ENCODE data around the gene FAM43B. TPM values are rescaled to one million over a fixed set of nuclear protein-coding genes. Genes with fewer than 3 reads are reported as not detected.
"Not testable (repeated sequence)": the region's sequence is repeated elsewhere in the genome, so short reads cannot be mapped to it uniquely, and the experiment has no call there.

Gene FAM43B
- total RNA-seq, 1 donor from 2014 or later, result 0.52 TPM

GRCh38 chr1:20511518-20512428, 40.6 kb upstream of the FAM43B start:
- no peaks in the 10 kb centered on the region for H3K36me3 Mint-ChIP-seq (ENCODE audit: low read depth)
- H3K4me1 Mint-ChIP-seq (ENCODE audit: low read depth), result peaks cover 12% of the 10 kb centered on the region
- no peak for DNase-seq (ENCODE audit: low spot score)
- H3K27ac Mint-ChIP-seq (ENCODE audit: unreplicated experiment), result no peak overlapping the region
- H3K4me3 Mint-ChIP-seq (ENCODE audit: unreplicated experiment), result no peak overlapping the region
- TF ChIP-seq, protein P1, sequence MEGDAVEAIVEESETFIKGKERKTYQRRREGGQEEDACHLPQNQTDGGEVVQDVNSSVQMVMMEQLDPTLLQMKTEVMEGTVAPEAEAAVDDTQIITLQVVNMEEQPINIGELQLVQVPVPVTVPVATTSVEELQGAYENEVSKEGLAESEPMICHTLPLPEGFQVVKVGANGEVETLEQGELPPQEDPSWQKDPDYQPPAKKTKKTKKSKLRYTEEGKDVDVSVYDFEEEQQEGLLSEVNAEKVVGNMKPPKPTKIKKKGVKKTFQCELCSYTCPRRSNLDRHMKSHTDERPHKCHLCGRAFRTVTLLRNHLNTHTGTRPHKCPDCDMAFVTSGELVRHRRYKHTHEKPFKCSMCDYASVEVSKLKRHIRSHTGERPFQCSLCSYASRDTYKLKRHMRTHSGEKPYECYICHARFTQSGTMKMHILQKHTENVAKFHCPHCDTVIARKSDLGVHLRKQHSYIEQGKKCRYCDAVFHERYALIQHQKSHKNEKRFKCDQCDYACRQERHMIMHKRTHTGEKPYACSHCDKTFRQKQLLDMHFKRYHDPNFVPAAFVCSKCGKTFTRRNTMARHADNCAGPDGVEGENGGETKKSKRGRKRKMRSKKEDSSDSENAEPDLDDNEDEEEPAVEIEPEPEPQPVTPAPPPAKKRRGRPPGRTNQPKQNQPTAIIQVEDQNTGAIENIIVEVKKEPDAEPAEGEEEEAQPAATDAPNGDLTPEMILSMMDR (IDR thresholded peaks at IDR 0.05), result no peak
- H3K27me3 Mint-ChIP-seq (ENCODE audit: low read depth), result peaks cover 22% of the 10 kb centered on the region
- no peaks in the 10 kb centered on the region for H3K9me3 Mint-ChIP-seq (ENCODE audit: low read depth)

DNA sequence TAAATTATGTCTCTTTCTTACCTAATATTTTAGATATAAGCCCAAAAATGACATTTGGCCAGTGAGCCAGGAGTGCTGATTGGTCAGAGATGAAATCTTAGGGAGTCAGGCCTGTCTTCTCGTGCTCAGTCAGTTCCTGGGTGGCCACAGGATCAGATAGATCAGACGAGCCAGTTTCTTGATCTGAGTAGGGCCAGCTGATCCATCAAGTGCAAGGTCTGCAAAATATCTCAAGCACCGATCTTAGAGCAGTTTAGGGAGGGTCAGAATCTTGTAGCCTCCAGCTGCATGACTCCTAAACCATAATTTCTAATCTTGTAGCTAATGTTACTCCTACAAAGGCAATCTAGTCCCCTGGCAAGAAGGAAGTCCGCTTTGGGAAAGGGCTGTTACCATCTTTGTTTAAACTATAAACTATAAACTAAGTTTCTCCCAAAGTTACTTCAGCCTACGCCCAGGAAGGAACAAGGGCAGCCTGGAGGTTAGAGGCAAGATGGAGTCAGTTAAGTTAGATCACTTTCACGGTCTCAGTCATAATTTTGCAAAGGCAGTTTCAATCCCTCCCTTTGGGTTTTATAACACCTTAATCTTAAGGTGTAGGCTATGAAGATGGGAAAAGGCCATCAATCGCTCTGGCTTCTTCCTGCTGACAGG, 32.6 kb upstream of the FAM43B start:
- peaks cover 19% of the 10 kb centered on the region for H3K27me3 Mint-ChIP-seq (ENCODE audit: low read depth)
- H3K27ac Mint-ChIP-seq (ENCODE audit: unreplicated experiment); DNase-seq (ENCODE audit: low spot score); H3K4me3 Mint-ChIP-seq (ENCODE audit: unreplicated experiment); H3K4me1 Mint-ChIP-seq (ENCODE audit: low read depth); H3K36me3 Mint-ChIP-seq (ENCODE audit: low read depth); H3K9me3 Mint-ChIP-seq (ENCODE audit: low read depth): not testable (repeated sequence)

DNA sequence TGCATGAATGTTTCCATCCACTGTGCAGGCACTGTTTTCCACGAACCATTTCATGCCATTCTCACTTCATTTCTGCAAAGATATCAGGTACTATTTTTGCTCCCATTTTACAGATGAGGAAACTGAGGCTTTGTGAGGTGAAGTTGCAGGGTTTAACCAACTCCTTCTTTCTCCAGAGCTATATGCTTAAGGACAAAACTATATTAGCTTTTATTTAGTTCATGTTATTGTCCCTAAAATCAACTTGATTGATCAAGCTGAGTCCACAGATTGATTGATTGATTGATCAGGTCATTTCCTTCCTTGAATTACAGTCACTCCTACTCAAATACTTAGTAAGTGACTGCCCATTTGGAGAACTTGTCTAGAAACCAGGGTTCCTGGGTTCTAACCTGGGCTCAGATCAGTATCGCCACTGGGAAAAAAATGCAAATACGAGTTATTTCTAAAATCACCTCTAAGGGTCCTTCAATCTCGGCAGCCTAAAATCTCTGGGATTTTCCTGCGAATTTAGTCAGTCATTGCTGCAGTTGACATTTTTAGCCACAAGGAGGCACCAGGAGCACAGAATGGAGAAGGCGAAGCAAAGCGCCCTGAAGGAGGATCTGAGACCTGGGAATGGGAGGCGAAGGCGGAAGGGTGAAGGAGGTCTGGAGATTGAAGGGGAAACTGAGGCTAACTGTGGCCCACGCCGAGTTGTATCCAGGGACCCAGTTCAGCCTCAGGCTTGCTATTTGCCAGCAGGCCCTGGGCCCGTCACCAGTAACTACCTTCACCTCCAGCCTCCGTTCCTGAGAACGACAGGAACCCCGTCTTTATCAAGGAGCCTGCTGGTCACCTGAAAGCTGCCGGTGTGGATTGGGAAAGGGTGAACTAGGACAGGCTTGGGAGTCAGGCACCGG, 30.2 kb upstream of the FAM43B start:
- peaks cover 6% of the 10 kb centered on the region for H3K4me1 Mint-ChIP-seq (ENCODE audit: low read depth)
- H3K36me3 Mint-ChIP-seq (ENCODE audit: low read depth), result no peaks in the 10 kb centered on the region
- no peak for DNase-seq (ENCODE audit: low spot score)
- H3K27me3 Mint-ChIP-seq (ENCODE audit: low read depth), result peaks cover 28% of the 10 kb centered on the region
- TF ChIP-seq, protein P1 (IDR thresholded peaks at IDR 0.05), result peak; percentile 93
- no peak overlapping the region for H3K4me3 Mint-ChIP-seq (ENCODE audit: unreplicated experiment)
- no peak overlapping the region for H3K27ac Mint-ChIP-seq (ENCODE audit: unreplicated experiment)
- H3K9me3 Mint-ChIP-seq (ENCODE audit: low read depth), result no peaks in the 10 kb centered on the region

DNA sequence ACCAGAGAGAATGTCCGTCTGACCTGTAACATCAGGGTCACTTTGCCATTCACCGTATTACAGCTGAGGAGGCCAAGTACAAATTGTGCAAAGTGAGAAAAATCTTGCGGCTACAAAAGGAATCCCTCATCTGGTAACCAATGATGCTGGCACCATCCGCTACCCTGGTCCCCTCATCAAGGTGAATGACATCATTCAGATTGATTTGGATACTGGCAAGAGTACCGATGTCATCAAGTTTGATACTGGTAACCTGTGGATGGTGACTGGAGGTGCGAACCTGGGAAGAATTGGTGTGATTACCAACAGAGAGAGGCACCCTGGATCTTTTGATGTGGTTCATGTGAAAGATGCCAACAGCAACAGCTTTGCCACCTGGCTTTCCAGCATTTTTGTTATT, 26.1 kb upstream of the FAM43B start:
- no peaks in the 10 kb centered on the region for H3K9me3 Mint-ChIP-seq (ENCODE audit: low read depth)
- H3K36me3 Mint-ChIP-seq (ENCODE audit: low read depth), result no peaks in the 10 kb centered on the region
- peaks cover 45% of the 10 kb centered on the region for H3K27me3 Mint-ChIP-seq (ENCODE audit: low read depth)
- no peak overlapping the region for H3K27ac Mint-ChIP-seq (ENCODE audit: unreplicated experiment)
- H3K4me3 Mint-ChIP-seq (ENCODE audit: unreplicated experiment), result no peak overlapping the region
- TF ChIP-seq, protein P1 (IDR thresholded peaks at IDR 0.05), result no peak
- peaks cover 16% of the 10 kb centered on the region for H3K4me1 Mint-ChIP-seq (ENCODE audit: low read depth)
- no peak for DNase-seq (ENCODE audit: low spot score)

DNA sequence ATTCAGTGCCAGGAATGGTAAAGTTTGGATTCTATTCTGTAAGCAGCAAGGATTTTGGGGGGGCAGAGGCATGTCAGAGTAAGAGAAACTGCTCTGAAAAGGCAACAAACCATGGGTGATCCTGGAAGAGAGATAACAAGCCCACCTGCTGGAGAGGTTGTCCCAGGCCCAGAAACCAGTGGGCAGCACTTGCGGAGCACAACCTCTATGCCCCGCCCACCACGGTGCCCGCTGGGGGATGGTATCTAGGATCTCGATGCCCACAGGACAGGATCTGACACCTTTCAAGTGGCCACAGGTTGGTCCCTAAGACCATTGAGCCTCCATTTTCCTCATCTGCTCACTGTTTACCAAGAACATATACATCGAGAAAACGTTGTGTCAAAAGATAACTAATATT, 24.2 kb upstream of the FAM43B start:
- no peak for DNase-seq (ENCODE audit: low spot score)
- no peaks in the 10 kb centered on the region for H3K9me3 Mint-ChIP-seq (ENCODE audit: low read depth)
- peaks cover 9% of the 10 kb centered on the region for H3K4me1 Mint-ChIP-seq (ENCODE audit: low read depth)
- H3K27ac Mint-ChIP-seq (ENCODE audit: unreplicated experiment), result no peak overlapping the region
- no peaks in the 10 kb centered on the region for H3K36me3 Mint-ChIP-seq (ENCODE audit: low read depth)
- H3K27me3 Mint-ChIP-seq (ENCODE audit: low read depth), result peaks cover 51% of the 10 kb centered on the region
- TF ChIP-seq, protein P1 (IDR thresholded peaks at IDR 0.05), result no peak
- no peak overlapping the region for H3K4me3 Mint-ChIP-seq (ENCODE audit: unreplicated experiment)
